Pancreas (tissue), 10 donors: ENCODE measurements around the gene PCYOX1L. TPM values are rescaled to one million over a fixed set of nuclear protein-coding genes. Genes with fewer than 3 reads are reported as not detected.

ENCODE experiments used
- ATAC-seq, 4 donors: fragments of 200-7000 bp; cut with Tn5 transposase; one replicate each; pipeline versions ENCODE4 v1.8.0 to v1.9.1; 2020; ENCODE audit warnings: mild to moderate bottlenecking in 4 of 4, moderate library complexity in 4 of 4
- DNase-seq, 6 donors: peaks; one replicate each; pipeline ENCODE4 v3.0.0-alpha.2; 2020
- FAIRE-seq: peaks from 2 replicates; lab custom pipeline; 2012; peaks lifted over from hg19 to GRCh38; lab: Jason Lieb, UNC
- H3K27ac ChIP-seq, 4 donors: fragments of 200-600 bp; sonication (generic); 1 replicate in 3 of 4; 2 replicates in 1 of 4; pipeline versions ENCODE4 v1.5.0 to v1.8.0; 2020
- H3K27me3 ChIP-seq, 4 donors: fragments of 200-600 bp; one replicate each; pipeline ENCODE4 v1.8.0; 2021
- H3K36me3 ChIP-seq, 3 donors: fragments of 200-600 bp; sonication (generic) in 1 of 3; one replicate each; pipeline versions ENCODE4 v1.5.0 to v1.8.0; 2020 to 2021
- H3K4me1 ChIP-seq, 3 donors: fragments of 200-600 bp; one replicate each; pipeline ENCODE4 v1.8.0; 2021
- H3K4me3 ChIP-seq, 4 donors: fragments of 200-600 bp; sonication (generic) in 2 of 4; one replicate each; pipeline versions ENCODE4 v1.5.0 to v1.8.0; 2020 to 2021
- H3K9me3 ChIP-seq, 4 donors: fragments of 200-600 bp; one replicate each; pipeline ENCODE4 v1.8.0; 2021
- CTCF ChIP-seq, 4 donors: fragments of 200-600 bp; sonication (generic) in 3 of 4; IDR thresholded peaks; one replicate each; pipeline versions ENCODE4 v1.5.0 to v1.8.0; 2021; ENCODE audit warnings: antibody characterized with exemption in 4 of 4
- WGBS, 2 donors: extraction: QIAGEN DNeasy Blood & Tissue Kit; methylation state at CpG; one replicate each; pipeline ENCODE4 v1.1.7; 2013; 5-methylcytosine and 5-hydroxymethylcytosine counted together
- intact Hi-C, 3 donors: fragments of 100-400 bp; cut with DNase I; formaldehyde crosslinking; loops; one replicate each; pipeline versions ENCODE4 v1.11.1 to v1.14.2; 2022
- polyA plus RNA-seq, 2 donors: library from polyadenylated mRNA; stranded (reverse); fragments of 200-250 nt; gene quantifications; one replicate each; pipeline ENCODE4 v1.2.3, GENCODE V29; 2013
- total RNA-seq, 6 donors: library from RNA; stranded (reverse); fragmentation: NEBNext Ultra II Directional in 4 of 6; extraction: Animal tissue kit (Norgen Biotek cat#: 25700) in 4 of 6; gene quantifications; one replicate each; pipeline versions ENCODE4 v1.2.1 to v1.2.4, GENCODE V29; 2021 to 2023
- donor health status: healthy with polysubstance abuse.
- donor health status: DM: no; HTN: no; CAD: no; lungs with moderate emphysema.
- donor health status: DM: no; HTN: no; CAD: no.
- donor health status: control.
- donor health status: control.
- donor health status: Bipolar disorder and iron deficiency.
- donor health status: DM: yes; HTN: yes; CAD: no.
- donor health status: DM: no; HTN: no; CAD: no.
- donor health status: DM: no; HTN: no; CAD: no.
- donor health status: DM: yes; HTN: yes; CAD: no.

Gene PCYOX1L
- total and polyA plus RNA-seq, 8 donors = 2.1 to 11.5 (median 3.8) TPM

DNA sequence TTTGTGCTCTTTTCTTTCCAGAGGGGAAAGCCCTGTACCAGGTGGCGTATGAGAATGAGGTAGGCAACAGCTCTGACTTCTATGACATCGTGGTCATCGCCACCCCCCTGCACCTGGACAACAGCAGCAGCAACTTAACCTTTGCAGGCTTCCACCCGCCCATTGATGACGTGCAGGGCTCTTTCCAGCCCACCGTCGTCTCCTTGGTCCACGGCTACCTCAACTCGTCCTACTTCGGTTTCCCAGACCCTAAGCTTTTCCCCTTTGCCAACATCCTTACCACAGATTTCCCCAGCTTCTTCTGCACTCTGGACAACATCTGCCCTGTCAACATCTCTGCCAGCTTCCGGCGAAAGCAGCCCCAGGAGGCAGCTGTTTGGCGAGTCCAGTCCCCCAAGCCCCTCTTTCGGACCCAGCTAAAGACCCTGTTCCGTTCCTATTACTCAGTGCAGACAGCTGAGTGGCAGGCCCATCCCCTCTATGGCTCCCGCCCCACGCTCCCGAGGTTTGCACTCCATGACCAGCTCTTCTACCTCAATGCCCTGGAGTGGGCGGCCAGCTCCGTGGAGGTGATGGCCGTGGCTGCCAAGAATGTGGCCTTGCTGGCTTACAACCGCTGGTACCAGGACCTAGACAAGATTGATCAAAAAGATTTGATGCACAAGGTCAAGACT is 10.3 kb downstream of the PCYOX1L start:
- no peak for ATAC-seq

GRCh38 chr5:149370878-149371277 is 13.0 kb downstream of the PCYOX1L start:
- Histone ChIP-seq H3K9me3 (no peaks in the 10 kb centered on the region), H3K4me3 (no peak overlapping the region), H3K4me1 (peaks cover 0 to 3% (median 0%) of the 10 kb centered on the region in 3 donors), H3K36me3 (no peaks in the 10 kb centered on the region), H3K27me3 (no peaks in the 10 kb centered on the region), H3K27ac (no peak overlapping the region)
- FAIRE-seq = no peak
- peak; percentile 40 to 61 (median 48) for ATAC-seq
- TF ChIP-seq CTCF (IDR thresholded peaks at IDR 0.05) = no peak
- 70 to 77% methylated on average over 2 of the region's 2 CpGs for WGBS, 2 donors
- intact Hi-C loops = no loop called here
- peak in 2 of 6 donors; percentile 38 to 61 for DNase-seq

More for the DNA sequence above, 10.3 kb downstream of the PCYOX1L start:
- H3K27ac ChIP-seq = no peak overlapping the region
- intact Hi-C loops = loop anchor here in 1 of 3 donors (5.0 kb wide), 1 partner anchor 51 kb away; no protein-coding TSS in a partner anchor
- DNase-seq = no peak
- H3K4me1 ChIP-seq = peaks cover 0 to 3% (median 0%) of the 10 kb centered on the region in 3 donors
- no peak overlapping the region for H3K4me3 ChIP-seq
- no peak for FAIRE-seq
- no peaks in the 10 kb centered on the region for H3K27me3 ChIP-seq
- 72 to 79% methylated on average over 22 of the region's 22 CpGs for WGBS, 2 donors
- TF ChIP-seq CTCF (IDR thresholded peaks at IDR 0.05) = no peak
- H3K9me3 ChIP-seq = no peaks in the 10 kb centered on the region
- no peaks in the 10 kb centered on the region for H3K36me3 ChIP-seq

- intact Hi-C loops = no loop called here
- Histone ChIP-seq H3K4me1 (peaks cover 0 to 3% (median 0%) of the 10 kb centered on the region in 3 donors), H3K27me3 (no peaks in the 10 kb centered on the region), H3K27ac (no peak overlapping the region), H3K4me3 (no peak overlapping the region), H3K9me3 (no peaks in the 10 kb centered on the region), H3K36me3 (no peaks in the 10 kb centered on the region)
- FAIRE-seq (no peak), ATAC-seq (peak; percentile 88 to 96 (median 92)), DNase-seq (peak in 5 of 6 donors; percentile 58 to 78 (median 67))
- 19 to 21% methylated on average over 12 of the region's 12 CpGs for WGBS, 2 donors
- peak; percentile 61 to 70 (median 68) for TF ChIP-seq CTCF (IDR thresholded peaks at IDR 0.05)
These were observed 13.6 kb downstream of the PCYOX1L start for GRCh38 chr5:149371296-149371962.

DNA sequence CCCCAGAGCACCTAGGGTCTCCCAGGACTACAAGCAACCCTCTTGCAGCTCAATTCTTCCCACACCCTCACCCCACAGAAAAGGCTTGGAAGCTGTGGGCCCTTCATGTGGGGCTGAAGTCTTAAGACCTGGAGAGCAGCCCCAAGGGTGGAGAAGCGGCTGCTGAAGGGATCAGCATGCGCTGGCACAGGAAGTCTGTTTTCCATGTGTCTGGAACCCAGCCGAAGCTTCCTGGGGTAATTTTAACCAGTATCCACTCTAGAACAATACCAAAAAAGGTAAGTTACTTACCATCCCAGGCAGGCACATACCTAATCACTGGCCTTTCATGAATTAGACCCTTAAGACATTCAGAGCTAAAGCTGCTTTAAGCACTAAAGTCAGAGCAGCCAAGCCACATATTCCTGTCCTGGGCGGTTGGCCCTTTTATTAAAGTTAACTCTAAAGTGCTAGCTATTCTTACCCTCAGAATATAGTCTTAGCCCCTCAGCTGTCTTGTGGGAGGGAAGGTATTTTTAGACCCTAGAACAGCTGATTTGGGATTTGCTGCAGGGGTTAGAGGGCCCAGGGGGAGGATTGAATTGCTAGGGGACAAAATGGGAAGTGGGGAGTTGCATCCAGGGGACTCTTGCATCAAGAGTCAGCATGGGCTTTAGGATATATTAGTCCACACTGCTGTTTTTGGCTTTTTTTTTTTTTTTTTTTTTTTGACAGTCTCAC is 14.4 kb downstream of the PCYOX1L start:
- no peaks in the 10 kb centered on the region for H3K27me3 ChIP-seq
- no peaks in the 10 kb centered on the region for H3K36me3 ChIP-seq
- H3K4me3 ChIP-seq = no peak overlapping the region
- peaks cover 0 to 3% (median 0%) of the 10 kb centered on the region in 3 donors for H3K4me1 ChIP-seq
- ATAC-seq = no peak
- DNase-seq = no peak
- no peak for FAIRE-seq
- H3K27ac ChIP-seq = no peak overlapping the region
- intact Hi-C loops = no loop called here
- 80 to 82% methylated on average over 4 of the region's 4 CpGs for WGBS, 2 donors
- no peaks in the 10 kb centered on the region for H3K9me3 ChIP-seq
- TF ChIP-seq CTCF (IDR thresholded peaks at IDR 0.05) = no peak
